HG02588 (cell line): Measurements from ENCODE around the gene DDX23.

Source experiments
- ATAC-seq: cut with Tn5 transposase; IDR thresholded peaks from one replicate; pipeline ENCODE4 v1.9.1; 2021; ENCODE audit warnings: mild to moderate bottlenecking, moderate library complexity; ENCODE audit not compliant: unreplicated experiment

DDX23 gene

GRCh38 chr12:48800971-48801370 is 51.0 kb downstream of the DDX23 start:
- ATAC-seq = no peak

GRCh38 chr12:48800457-48800856 is 51.5 kb downstream of the DDX23 start:
- no peak for ATAC-seq

- no peak for ATAC-seq
Observed at GRCh38 chr12:48796976-48797375, 55.0 kb downstream of the DDX23 start.

GRCh38 chr12:48795550-48796455 is 56.2 kb downstream of the DDX23 start:
- ATAC-seq = no peak

- ATAC-seq = no peak
Observed at GRCh38 chr12:48794870-48795269, 57.1 kb downstream of the DDX23 start.

GRCh38 chr12:48793696-48794095 is 58.3 kb downstream of the DDX23 start:
- ATAC-seq = no peak

GRCh38 chr12:48789858-48790326 is 62.1 kb downstream of the DDX23 start:
- no peak for ATAC-seq

- no peak for ATAC-seq
Observed at GRCh38 chr12:48788854-48789775, 62.8 kb downstream of the DDX23 start, which contains the start of gene ADCY6. ADCY6 (minus strand) TSS chr12:48789089; CDS start chr12:48783434, 5,655 bp downstream.

- ATAC-seq = no peak
Observed at GRCh38 chr12:48788524-48788853, 63.5 kb downstream of the DDX23 start.

GRCh38 chr12:48787791-48788523 is 64.0 kb downstream of the DDX23 start:
- ATAC-seq = no peak

GRCh38 chr12:48786591-48787544 is 65.1 kb downstream of the DDX23 start:
- ATAC-seq = no peak

- no peak for ATAC-seq
Observed at GRCh38 chr12:48783432-48783831, 68.5 kb downstream of the DDX23 start.

- no peak for ATAC-seq
Observed at GRCh38 chr12:48782457-48783395, 69.2 kb downstream of the DDX23 start.

GRCh38 chr12:48781750-48782456 is 70.1 kb downstream of the DDX23 start:
- ATAC-seq = no peak

GRCh38 chr12:48780381-48781025 is 71.5 kb downstream of the DDX23 start:
- no peak for ATAC-seq

GRCh38 chr12:48779869-48780268 is 72.1 kb downstream of the DDX23 start:
- ATAC-seq = no peak
